DMS153 treated with DMSO at 0.1 percent for 48 hours (cell line): ENCODE data around the gene NLRP9.
A peak's percentile ranks its signal among the peaks of the same experiment; 100 is the strongest.

Experiments used
- DNase-seq: peaks from one replicate; lab custom pipeline; 2025; ENCODE audit not compliant: unreplicated experiment; lab: John Stamatoyannopoulos, UW

NLRP9 gene

DNA sequence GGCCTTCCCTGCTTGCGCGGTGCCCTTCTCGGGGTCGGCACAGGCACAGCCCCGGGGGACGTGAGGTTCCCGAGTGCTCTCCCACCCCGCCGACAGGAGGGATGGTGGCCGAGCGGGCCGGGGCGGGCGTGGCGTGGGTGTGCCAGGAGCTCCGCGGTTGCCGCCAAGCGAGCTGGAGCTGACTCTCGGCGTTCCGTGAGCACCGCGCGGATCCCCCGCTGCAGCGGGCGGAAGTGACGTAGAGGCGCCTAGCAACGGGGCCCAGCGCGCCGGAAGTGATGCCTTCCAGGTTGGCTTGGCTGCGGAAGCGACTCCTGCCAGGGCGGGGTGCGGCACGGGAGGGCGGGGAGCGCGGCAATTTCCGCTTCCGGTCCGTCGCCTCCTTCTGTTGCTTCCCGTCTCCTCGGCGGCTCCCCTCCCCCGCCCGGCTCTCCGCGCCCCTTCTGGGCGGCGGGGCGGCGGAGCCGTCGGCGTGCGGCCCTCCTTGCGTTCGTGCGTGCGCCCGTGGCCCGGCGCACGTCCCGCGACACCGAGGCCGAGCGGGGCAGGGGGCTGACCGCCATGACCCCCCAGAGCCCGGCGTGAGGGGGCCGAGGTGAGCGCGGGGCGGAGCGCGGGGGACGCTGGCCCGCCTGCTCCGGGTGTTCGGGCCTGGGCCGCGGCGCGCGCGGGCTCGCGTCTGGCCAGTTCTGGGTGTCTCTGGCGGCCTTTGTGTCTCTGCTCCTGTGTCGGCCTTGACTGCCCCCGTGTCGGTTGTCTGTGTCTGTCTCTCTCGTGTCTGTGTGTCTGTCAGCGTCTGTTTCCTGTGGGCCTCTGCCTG is 63.2 kb downstream of the NLRP9 start, which contains the start of gene EPN1:
Gene EPN1 (plus strand): TSS at position 386 of the 820 bp plus-strand sequence. CDS start 3,402 bp downstream, outside the sequence.
- peak; percentile 78 for DNase-seq

DNA sequence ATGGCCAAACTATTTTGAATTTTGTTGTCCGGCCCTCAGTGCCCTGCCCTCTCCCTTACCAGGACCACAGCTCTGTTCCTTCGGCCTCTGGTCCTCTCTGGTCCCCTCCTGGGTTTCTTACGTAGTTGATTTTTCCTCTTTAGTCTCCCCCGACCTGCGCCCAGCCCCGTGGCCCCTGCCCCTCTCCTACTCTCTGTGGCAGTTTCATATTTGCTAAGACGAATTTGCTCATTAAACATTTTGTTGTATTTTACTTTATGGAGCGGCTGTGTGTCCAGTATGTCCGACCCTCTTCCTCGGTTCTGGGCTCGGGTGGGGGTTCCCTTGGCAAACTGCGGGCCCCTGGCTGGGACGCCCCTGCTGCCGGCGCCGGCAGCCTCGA is 63.8 kb downstream of the NLRP9 start:
- DNase-seq: no peak

DNA sequence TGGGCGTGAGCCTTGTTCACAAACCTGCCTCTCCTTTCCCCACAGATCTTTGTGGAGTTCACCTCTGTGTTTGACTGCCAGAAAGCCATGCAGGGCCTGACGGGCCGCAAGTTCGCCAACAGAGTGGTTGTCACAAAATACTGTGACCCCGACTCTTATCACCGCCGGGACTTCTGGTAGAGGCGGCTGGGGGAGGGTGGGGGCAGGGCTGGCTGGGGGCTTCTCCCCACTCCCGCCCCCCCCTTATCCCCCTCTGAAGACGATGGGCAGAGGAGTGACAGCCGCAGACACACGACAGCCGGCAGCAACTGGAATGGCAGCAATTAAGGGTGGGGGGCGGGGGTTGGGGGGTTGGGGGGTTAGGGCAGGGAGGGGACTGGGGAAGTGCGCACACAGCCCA is 64.3 kb downstream of the NLRP9 start:
- no peak for DNase-seq

DNA sequence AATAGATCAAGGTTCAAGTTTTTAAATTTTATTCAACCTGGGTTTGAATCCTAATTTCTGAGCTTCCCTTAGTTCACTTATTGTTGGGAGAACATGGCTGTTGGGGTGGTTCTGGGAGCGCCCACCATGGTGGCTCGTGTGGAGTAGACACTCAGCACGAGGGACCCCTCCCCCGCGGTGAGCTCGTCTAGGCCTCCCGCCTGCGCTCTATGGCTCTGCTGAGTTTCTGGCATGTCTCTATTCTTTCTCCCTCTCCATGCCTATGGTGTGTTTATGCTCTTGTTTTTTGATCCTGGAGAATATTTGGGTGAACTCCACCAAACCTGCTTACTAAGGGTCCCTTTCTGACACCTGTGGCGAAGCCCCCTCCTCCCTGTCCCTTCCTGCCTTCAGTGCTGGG is 64.7 kb downstream of the NLRP9 start:
- no peak for DNase-seq

DNA sequence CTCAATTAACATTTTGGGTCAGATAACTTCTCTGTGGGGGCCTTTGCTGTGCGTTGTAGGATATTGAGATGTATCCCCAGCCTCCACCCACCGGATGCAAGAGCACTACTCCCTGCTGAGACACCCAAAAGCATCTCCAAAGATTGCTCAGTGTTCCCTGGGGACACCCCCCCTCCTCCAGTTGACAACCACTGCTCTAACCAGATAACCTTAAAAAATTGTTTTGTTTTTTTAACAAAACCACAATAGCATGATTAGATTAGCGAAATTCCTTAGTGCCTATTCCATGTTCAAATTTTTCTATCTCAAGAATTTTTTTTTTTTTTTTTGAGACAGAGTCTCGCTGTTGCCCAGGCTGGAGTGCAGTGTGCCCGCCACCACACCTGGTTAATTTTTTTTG is 65.8 kb downstream of the NLRP9 start:
- DNase-seq: no peak

DNA sequence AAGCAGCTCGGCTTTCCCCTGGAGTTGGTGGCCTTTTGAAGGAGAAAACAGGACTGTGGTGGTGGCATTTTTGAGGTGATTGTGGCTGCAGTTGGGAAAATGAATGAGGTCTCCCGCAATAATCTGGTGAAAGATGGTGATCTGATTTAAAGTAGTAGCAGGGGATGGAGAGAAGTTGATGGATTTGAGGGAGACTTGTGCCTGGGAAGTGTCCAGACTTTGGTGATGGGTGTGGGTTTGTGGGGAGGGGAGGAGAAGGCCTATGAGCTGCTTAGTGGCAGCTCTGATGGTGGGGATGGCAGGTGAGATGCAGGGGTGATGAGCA is 67.2 kb downstream of the NLRP9 start:
- no peak for DNase-seq

DNA sequence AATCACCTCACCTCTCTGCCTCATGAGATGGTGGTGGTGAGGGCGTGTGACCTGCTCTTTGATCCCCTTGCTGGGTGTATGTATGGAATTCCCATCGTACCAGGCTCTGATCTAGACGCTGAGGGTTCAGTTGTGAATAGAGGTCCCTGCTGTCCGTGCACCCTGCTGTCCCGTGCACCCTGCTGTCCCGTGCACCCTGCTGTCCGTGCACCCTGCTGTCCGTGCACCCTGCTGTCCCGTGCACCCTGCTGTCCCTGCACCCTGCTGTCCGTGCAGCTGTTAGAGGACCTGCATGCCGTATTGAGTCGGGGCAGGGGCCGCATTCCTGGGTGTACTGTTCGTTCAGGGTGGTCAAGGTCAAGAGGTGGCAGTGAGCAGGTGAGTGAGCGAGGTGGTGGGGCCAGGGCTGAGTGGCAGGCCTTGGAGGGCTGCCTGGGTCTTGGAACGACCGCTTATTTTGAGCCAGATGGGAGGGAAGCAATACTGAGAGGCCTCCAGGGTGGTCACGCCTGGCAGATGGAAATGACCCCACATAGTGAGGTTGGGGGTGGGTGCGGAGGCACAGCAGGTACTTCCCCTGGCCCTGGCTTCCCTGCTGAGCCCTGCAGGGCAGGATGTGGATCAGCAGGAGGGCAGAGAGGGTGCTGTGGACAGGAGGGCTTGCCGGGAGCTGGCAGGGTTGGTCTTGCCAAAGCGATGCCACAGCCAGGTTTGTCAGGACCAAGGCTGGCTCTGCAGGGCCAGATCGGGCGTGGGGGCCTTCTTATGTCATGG is 67.7 kb downstream of the NLRP9 start:
- DNase-seq: no peak

DNA sequence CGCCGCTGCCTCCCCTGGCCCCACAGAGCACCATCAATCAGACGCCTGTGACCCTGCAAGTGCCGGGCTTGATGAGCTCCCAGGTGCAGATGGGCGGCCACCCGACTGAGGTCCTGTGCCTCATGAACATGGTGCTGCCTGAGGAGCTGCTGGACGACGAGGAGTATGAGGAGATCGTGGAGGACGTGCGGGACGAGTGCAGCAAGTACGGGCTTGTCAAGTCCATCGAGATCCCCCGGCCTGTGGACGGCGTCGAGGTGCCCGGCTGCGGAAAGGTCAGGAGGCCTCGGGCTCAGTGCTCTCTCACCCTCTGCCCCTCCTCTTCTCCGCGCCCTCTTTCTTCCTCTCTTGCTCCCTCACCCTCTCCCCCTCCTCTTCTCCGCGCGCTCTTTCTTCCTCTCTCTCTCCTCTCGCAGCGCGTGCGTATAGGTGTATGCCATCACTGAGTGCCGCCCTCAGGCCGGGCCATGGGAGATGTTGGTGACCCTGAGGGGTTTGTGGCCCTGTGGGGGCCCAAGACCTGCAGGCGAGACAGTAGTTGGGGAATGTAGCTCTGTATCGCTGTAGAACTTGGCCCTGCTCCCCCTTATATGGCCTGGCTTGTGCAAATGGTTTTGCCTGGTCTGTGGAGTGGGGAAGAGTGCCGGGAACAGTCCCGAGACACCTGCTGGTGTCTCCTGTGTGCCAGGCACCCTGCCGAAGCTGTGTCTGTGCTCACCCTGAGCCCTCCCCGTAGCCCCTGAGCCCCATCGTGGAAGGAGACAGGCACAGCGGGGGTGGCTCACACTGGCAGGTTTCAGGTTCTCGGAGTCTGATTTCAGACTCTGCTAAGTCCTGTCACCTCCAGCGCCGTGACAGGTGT is 68.6 kb downstream of the NLRP9 start:
- no peak for DNase-seq

DNA sequence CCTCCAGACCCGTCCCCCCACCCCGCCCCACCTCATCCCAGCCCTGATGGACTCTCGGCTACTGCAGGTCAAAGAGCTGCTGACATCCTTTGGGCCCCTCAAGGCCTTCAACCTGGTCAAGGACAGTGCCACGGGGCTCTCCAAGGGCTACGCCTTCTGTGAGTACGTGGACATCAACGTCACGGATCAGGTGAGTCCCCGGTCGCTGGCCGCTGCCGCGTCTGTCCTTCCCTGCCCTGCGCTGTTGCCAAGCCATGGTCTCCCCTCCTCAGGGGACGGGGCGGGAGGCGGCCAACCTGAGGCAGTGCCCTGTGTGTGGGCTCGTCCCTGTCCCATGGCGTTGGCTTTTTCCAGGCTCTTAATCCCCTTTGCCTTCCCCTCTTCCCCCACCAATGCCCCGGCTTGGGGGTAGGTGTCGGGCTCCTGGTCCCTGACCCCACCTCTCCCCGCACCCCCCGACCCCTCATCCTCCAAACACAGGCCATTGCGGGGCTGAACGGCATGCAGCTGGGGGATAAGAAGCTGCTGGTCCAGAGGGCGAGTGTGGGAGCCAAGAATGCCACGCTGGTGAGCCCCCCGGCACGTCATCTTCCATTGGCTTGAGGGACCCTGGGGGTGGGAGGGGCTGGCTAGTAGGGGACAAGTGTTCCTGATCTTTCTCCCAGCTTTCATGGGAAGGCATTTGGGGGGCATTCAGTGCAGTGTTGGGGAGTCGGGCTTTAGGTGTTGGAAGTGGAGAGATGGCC is 69.4 kb downstream of the NLRP9 start:
- DNase-seq: no peak

DNA sequence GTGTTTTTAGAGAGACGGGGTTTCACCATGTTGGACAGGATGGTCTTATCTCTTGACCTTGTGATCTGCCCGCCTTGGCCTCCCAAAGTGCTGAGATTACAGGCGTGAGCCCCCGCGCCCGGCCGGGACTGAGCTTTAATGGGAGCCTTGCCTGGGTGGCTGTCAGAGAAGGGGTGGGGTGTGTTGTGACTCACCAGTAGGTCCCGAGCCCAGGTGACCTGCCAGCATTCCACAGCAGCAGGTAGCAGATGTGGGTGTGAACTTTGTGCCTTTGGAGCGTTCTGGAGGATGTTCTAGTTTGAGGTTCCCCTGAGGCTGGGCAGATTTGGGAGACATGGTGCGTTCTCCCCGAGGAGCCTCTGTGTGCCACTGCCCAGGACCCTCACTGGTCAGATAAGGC is 70.2 kb downstream of the NLRP9 start:
- DNase-seq: no peak

DNA sequence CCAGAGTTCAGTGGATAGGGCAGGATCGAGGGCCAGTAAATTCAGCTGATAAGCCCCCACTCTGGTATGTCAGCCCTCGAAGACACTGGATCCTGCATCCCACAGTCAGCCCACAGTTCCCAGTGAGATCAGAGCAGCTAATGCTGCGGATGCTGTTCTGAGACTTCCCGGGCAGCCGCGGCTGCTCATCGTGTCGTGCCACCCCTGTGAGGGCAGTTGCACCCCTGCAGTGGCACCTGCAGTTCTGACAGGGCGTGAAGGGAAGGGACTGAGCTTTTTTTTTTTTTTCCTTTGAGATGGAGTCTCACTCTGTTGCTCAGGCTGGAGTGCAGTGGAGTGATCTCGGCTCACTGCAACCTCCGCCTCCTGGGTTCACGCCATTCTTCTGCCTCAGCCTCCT is 70.7 kb downstream of the NLRP9 start:
- no peak for DNase-seq

DNA sequence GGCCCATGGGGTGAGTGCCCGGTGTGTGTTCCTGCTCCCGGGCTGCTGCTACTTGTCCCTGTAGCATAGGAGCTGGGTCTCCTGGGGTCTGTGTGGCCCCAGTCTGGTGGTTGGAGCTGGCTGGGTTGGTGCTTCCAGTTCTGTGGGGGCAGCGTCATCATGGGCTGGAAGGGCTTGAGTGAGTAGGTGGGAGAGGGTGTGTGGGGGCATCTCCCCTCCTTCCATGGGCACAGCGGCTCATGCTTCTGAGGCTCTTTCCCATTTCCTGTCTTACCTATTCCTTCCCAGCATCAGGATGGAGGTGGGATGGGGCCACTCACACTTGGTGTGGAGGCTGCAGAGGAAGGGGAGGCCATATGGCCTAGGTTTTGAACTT is 71.2 kb downstream of the NLRP9 start:
- DNase-seq: no peak

DNA sequence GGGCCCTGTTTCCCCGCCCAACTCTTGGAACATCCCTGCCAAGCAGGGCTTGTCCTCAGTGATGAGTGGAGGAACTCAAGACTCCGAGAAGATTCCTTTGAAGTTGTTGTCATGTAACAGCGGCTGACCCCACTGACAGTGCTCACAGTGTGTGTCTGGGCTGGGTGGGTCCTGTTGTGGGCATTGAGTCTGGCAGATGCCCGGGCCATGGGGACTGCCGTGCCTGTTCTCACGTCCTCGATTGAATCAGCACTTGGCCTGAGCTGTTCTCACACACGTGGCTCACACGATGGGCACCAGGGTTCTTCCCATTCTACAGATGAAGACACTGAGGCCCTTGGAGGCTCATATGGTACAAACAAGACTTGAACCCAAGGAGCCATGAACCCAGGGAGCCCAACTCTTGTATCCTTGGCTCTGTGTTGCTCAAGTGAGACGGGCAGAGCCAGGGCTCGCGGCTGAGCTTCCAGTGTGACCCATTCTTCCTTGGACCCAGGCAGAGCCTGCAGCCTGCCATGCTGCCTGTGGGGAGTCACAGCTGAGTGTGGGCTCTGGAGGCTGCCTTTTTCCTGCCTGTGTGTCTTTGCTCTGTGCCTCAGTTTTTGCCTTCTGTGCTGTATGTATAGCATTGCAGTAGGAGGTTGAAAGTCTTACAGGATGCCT is 71.7 kb downstream of the NLRP9 start:
- no peak for DNase-seq

DNA sequence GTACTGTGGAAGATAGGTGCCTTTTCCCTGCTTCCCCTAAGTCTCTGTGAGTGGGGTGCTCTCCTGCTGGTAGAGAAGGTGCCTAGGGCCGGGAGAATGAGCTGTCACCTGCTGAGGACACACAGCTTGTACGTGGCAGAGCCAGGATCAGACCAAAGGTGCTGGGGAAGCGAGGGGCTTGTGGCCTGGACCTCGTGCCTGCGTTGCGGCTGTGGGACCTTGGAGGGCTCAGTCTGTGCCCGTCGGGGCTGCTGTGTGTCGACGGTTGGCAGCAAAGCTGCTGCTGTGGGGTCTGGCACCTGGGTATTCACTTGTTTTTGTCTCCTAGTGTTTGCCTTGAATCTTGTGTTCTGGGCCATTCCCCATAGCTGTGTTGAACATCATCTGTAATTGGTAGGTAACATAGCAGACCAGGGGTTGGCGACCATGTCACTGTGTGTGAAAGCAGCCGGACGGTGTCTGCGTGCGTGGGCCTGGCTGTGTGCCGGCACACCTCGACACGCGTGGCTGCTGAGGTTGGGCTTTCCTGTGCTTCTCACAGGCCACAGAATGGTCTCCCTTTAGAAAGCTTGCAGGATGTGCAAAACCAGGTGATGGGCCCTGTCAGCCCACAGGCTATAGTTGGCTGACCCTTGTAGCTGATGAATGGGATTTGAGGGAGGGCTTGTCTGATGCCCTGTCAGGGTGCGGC is 74.2 kb downstream of the NLRP9 start:
- no peak for DNase-seq

DNA sequence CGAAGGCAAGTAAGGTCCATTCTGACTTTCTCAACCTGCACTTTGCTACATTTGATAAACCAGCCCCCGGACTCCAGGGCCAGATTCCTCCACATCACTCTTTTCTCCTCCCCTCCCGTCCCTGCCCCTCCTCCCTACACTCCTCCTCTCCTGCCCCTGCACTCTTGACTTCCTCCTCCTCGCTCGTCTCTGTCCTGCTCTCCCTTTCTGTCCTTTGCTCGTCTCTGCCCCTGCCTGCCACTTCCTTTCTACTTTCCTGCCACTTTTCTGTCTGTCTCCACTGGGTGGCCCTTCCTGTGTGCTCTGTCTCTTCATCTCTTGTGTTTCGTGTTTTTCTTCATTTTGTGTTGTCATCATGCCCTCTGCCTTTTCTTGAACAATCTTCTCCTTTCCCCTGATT is 76.4 kb downstream of the NLRP9 start:
- no peak for DNase-seq

DNA sequence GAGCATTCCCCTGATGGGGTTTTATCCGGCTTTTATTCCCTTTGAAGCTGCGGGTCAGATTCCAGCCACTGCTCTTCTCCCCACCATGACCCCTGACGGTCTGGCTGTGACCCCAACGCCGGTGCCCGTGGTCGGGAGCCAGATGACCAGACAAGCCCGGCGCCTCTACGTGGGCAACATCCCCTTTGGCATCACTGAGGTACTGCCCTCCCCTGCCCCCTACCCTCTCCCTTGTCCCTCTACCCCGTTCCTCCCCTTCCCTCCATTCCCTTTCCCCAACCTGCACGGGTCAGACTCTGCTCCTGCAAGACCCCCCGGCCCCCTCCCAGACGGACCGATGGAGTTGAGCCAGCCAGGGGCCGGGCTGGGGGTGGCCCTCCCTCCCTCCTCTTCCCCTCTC is 77.2 kb downstream of the NLRP9 start:
- no peak for DNase-seq

DNA sequence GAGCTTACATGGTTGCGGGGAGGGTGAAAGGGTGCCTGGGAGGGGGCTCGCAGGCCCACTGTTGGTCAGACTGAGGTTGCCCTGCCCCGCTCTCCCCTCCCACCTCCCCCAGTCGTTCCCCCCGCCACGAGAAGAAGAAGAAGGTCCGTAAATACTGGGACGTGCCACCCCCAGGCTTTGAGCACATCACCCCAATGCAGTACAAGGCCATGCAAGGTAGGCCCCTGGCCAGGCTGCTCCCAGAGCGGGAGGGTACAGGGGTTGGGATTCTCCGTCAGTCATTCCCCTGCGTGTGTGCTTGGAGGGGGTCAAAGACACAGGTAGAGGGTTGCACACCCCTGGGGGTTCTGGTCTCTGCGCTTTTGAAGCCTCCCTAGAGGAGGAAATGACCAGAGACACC is 77.8 kb downstream of the NLRP9 start:
- no peak for DNase-seq

DNA sequence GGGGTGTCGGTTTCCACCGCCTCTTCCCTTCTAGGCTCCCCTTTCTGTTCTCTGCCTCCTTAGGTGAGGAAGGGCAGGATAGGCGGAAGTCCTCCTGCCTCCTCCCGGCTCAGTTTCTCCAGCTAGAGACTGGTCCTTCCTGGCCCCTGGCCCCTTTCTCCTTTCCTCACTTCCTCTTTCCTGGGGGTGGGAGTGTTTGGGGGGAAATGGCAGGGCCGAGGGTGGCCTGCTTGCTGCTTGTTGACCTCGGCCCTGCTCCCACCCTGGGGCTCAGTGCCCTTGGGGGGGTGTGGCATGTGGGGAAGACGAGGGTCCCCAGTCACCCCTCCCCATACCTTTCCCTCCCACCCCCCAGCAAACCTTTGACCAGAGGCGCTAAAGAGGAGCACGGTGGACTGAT is 78.4 kb downstream of the NLRP9 start:
- DNase-seq: no peak

DNA sequence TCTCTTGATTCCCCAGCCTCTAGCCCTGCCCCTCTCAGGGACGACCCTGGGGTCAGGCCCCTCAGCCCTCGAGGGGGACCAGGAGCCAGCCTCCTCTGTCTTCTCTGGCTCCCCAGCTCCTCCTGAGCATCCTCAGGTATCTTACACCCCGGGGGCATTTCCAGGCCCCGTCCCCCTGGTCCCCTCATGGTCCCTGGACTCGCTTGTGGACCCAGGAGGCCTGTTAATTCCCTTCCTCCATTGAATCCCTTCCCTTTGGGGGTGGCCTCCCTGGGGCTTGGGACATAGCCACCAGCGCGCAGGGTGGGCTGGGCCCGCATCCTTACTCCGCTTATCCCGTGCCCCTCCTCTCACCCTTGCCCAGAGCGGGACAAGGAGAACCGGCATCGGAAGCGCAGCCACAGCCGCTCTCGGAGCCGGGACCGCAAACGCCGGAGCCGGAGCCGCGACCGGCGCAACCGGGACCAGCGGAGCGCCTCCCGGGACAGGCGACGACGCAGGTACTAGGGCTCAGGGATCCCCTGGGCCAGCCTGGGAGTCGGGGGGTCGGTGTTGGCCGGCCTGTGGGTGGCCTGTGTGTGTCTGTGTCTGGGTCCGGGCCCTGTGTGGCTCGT is 79.2 kb downstream of the NLRP9 start:
- no peak for DNase-seq
